ENCODE data around the gene ARPC2. TPM values are rescaled to one million over a fixed set of nuclear protein-coding genes. Genes with fewer than 3 reads are reported as not detected.

Gene ARPC2
- polyA plus RNA-seq, 1 donor (not counting 4 experiments of a cell fraction or from before 2014, with no cell fraction given): 1,121 TPM

- peaks cover 4% of the 10 kb centered on the region for H3K9me1 ChIP-seq (ENCODE audit: control insufficient read depth, extremely low read depth, insufficient read depth, low read length)
- H3K4me1 ChIP-seq (ENCODE audit: control insufficient read depth, extremely low read depth, insufficient read depth, low read length): peaks cover 48% of the 10 kb centered on the region
- no peak for DNase-seq (ENCODE audit: low read depth, low spot score)
- dilution Hi-C loops (cut with MboI; ENCODE audit: extremely low pct_ligation_motif_present, low sequenced_read_pairs): no loop called here
- peak overlapping the region; percentile 71 for H3K4me2 ChIP-seq (ENCODE audit: control insufficient read depth, extremely low read depth, insufficient read depth, low read depth, low read length)
- H3K4me3 ChIP-seq (ENCODE audit: control insufficient read depth in 2 of 3, extremely low read depth in 1 of 3, insufficient read depth in 2 of 3, low read depth in 1 of 3, low read length in 3 of 3): peak overlapping the region; percentile 90 to 97 (median 96)
- peaks cover 5 to 20% of the 10 kb centered on the region in 2 experiments for H3K36me3 ChIP-seq (ENCODE audit: control insufficient read depth in 2 of 2, extremely low read depth in 1 of 2, insufficient read depth in 2 of 2, low read length in 2 of 2)
- no peak for TF ChIP-seq CTCF (optimal IDR thresholded peaks at IDR 0.05 in 1 of 3, IDR thresholded peaks at IDR 0.05 in 1 of 3, conservative IDR thresholded peaks at IDR 0.05 in 1 of 3; ENCODE audit: extremely low read depth in 1 of 3, insufficient read depth in 2 of 3, low read length in 3 of 3)
- H2AFZ ChIP-seq (ENCODE audit: control insufficient read depth, low read length): no peak overlapping the region
- H3K27ac ChIP-seq (ENCODE audit: control insufficient read depth, insufficient read depth, low read length): peak overlapping the region; percentile 92
- H3K79me2 ChIP-seq (ENCODE audit: control insufficient read depth, insufficient read depth, low read length): peaks cover 77% of the 10 kb centered on the region
- peak overlapping the region; percentile 94 for H3K9ac ChIP-seq (ENCODE audit: control insufficient read depth, extremely low read depth, insufficient read depth, low read length)
- FAIRE-seq: no peak
- no peaks in the 10 kb centered on the region for H3K9me3 ChIP-seq (ENCODE audit: control insufficient read depth, low read depth, low read length)
- peaks cover 37% of the 10 kb centered on the region for H4K20me1 ChIP-seq (ENCODE audit: control insufficient read depth, extremely low read depth, insufficient read depth, low read length)
- no peaks in the 10 kb centered on the region for H3K27me3 ChIP-seq (ENCODE audit: control insufficient read depth, extremely low read depth, insufficient read depth, low read length)
Measured at GRCh38 chr2:218219934-218220333, 2.9 kb downstream of the ARPC2 start.

- no peak for TF ChIP-seq CTCF (optimal IDR thresholded peaks at IDR 0.05 in 1 of 3, IDR thresholded peaks at IDR 0.05 in 1 of 3, conservative IDR thresholded peaks at IDR 0.05 in 1 of 3; ENCODE audit: extremely low read depth in 1 of 3, insufficient read depth in 2 of 3, low read length in 3 of 3)
- no peak for DNase-seq (ENCODE audit: low read depth, low spot score)
- no peak for FAIRE-seq
- Histone ChIP-seq H2AFZ (ENCODE audit: control insufficient read depth, low read length) (no peak overlapping the region), H3K9me3 (ENCODE audit: control insufficient read depth, low read depth, low read length) (no peaks in the 10 kb centered on the region), H3K9me1 (ENCODE audit: control insufficient read depth, extremely low read depth, insufficient read depth, low read length) (peaks cover 4% of the 10 kb centered on the region), H3K4me1 (ENCODE audit: control insufficient read depth, extremely low read depth, insufficient read depth, low read length) (peaks cover 48% of the 10 kb centered on the region), H3K79me2 (ENCODE audit: control insufficient read depth, insufficient read depth, low read length) (peaks cover 88% of the 10 kb centered on the region), H3K9ac (ENCODE audit: control insufficient read depth, extremely low read depth, insufficient read depth, low read length) (no peak overlapping the region), H3K27me3 (ENCODE audit: control insufficient read depth, extremely low read depth, insufficient read depth, low read length) (no peaks in the 10 kb centered on the region), H3K36me3 (ENCODE audit: control insufficient read depth in 2 of 2, extremely low read depth in 1 of 2, insufficient read depth in 2 of 2, low read length in 2 of 2) (peaks cover 15 to 24% of the 10 kb centered on the region in 2 experiments), H3K27ac (ENCODE audit: control insufficient read depth, insufficient read depth, low read length) (peak overlapping the region; percentile 10), H3K4me3 (ENCODE audit: control insufficient read depth in 2 of 3, extremely low read depth in 1 of 3, insufficient read depth in 2 of 3, low read depth in 1 of 3, low read length in 3 of 3) (peak overlapping the region in 2 of 3 experiments; percentile 46 to 96), H3K4me2 (ENCODE audit: control insufficient read depth, extremely low read depth, insufficient read depth, low read depth, low read length) (peak overlapping the region; percentile 71), H4K20me1 (ENCODE audit: control insufficient read depth, extremely low read depth, insufficient read depth, low read length) (peaks cover 45% of the 10 kb centered on the region)
- dilution Hi-C loops (cut with MboI; ENCODE audit: extremely low pct_ligation_motif_present, low sequenced_read_pairs): no loop called here
Measured at GRCh38 chr2:218221000-218221399, 4.0 kb downstream of the ARPC2 start.

Measured in keratinocyte (primary cell).